Naive thymus-derived CD4-positive, alpha-beta T cell (primary cell): ENCODE data around the gene GFM2. TPM values are rescaled to one million over a fixed set of nuclear protein-coding genes. Genes with fewer than 3 reads are reported as not detected.
"Not testable (repeated sequence)": the region's sequence is repeated elsewhere in the genome, so short reads cannot be mapped to it uniquely, and the experiment has no call there.

Experiments used
- ATAC-seq: fragments of 150-1000 bp; cut with Tn5 transposase; 2 replicates; pipeline ENCODE4 v1.10.0; 2021; ENCODE audit warnings: mild to moderate bottlenecking, moderate library complexity
- CTCF ChIA-PET: fragments of 350-600 bp; sonication (Branson Sonifier 250); formaldehyde crosslinking; loops from one replicate; lab custom pipeline; 2021; ENCODE audit warnings: antibody characterized with exemption; lab: Charles Lee
- POLR2A ChIA-PET: fragments of 350-600 bp; sonication (Branson Sonifier 250); formaldehyde crosslinking; loops from one replicate; lab custom pipeline; 2021; ENCODE audit warnings: antibody characterized with exemption, inconsistent platforms; lab: Charles Lee
- DNase-seq, 9 donors: peaks; one replicate each; pipeline versions ENCODE4 v3.0.0 to v3.0.0-alpha.2; 2020 to 2022; ENCODE audit warnings: mixed read lengths in 1 of 9
- H3K27ac ChIP-seq: one replicate; pipeline ENCODE4 v1.7.0; 2013; ENCODE audit warnings: mild to moderate bottlenecking, low read depth, low read length, moderate library complexity
- H3K27me3 ChIP-seq, 2 donors: one replicate each; pipeline ENCODE4 v1.7.0; 2013; ENCODE audit warnings: low read length in 2 of 2, mild to moderate bottlenecking in 2 of 2, moderate library complexity in 2 of 2; ENCODE audit not compliant: control insufficient read depth in 2 of 2, insufficient read depth in 2 of 2
- H3K36me3 ChIP-seq, 3 experiments: 1 replicate in 2 of 3; 2 replicates in 1 of 3; pipeline ENCODE4 v1.7.0; 2013; ENCODE audit warnings: low read length in 3 of 3, mild to moderate bottlenecking in 3 of 3, moderate library complexity in 1 of 3; ENCODE audit not compliant: insufficient read depth in 3 of 3, control insufficient read depth in 2 of 3
- H3K4me1 ChIP-seq, 2 donors: one replicate each; pipeline ENCODE4 v1.7.0; 2013; ENCODE audit warnings: low read length in 2 of 2, mild to moderate bottlenecking in 2 of 2, moderate library complexity in 1 of 2; ENCODE audit not compliant: control insufficient read depth in 2 of 2, insufficient read depth in 2 of 2
- H3K4me3 ChIP-seq: 2 replicates; pipeline ENCODE4 v1.7.0; 2013; ENCODE audit warnings: mild to moderate bottlenecking, low read length
- H3K9me3 ChIP-seq, 3 experiments: 1 replicate in 2 of 3; 2 replicates in 1 of 3; pipeline ENCODE4 v1.7.0; 2013; ENCODE audit warnings: low read length in 3 of 3; ENCODE audit not compliant: control insufficient read depth in 2 of 3
- H3K27ac Mint-ChIP-seq, 9 donors: one replicate each; pipeline ENCODE4 v1.8.0; 2020 to 2022; ENCODE audit warnings: mixed read lengths in 9 of 9, mild to moderate bottlenecking in 8 of 9, moderate library complexity in 5 of 9, inconsistent platforms in 2 of 9
- H3K27me3 Mint-ChIP-seq, 5 donors: one replicate each; pipeline ENCODE4 v1.8.0; 2021 to 2022; ENCODE audit warnings: mixed read lengths in 5 of 5, mild to moderate bottlenecking in 1 of 5
- H3K36me3 Mint-ChIP-seq, 5 donors: one replicate each; pipeline ENCODE4 v1.8.0; 2020 to 2022; ENCODE audit warnings: mixed read lengths in 5 of 5, mild to moderate bottlenecking in 3 of 5, inconsistent platforms in 1 of 5
- H3K4me1 Mint-ChIP-seq, 7 donors: one replicate each; pipeline ENCODE4 v1.8.0; 2020 to 2022; ENCODE audit warnings: mixed read lengths in 7 of 7, mild to moderate bottlenecking in 3 of 7, inconsistent platforms in 1 of 7
- H3K4me3 Mint-ChIP-seq, 10 donors: one replicate each; pipeline ENCODE4 v1.8.0; 2020 to 2022; ENCODE audit warnings: mild to moderate bottlenecking in 10 of 10, mixed read lengths in 10 of 10, moderate library complexity in 6 of 10, inconsistent platforms in 2 of 10
- H3K9me3 Mint-ChIP-seq, 11 donors: one replicate each; pipeline ENCODE4 v1.8.0; 2020 to 2022; ENCODE audit warnings: mixed read lengths in 11 of 11, mild to moderate bottlenecking in 4 of 11, inconsistent platforms in 1 of 11, moderate library complexity in 1 of 11
- intact Hi-C, 2 donors: fragments of 100-400 bp; cut with micrococcal nuclease; formaldehyde crosslinking; loops; one replicate each; pipeline ENCODE4 v1.15.1; 2023
- polyA plus RNA-seq, 2 donors: library from polyadenylated mRNA; unstranded; fragments of 300-500 nt; fragmentation: Illumina TruSeq; gene quantifications; one replicate each; pipeline ENCODE4 v1.2.3, GENCODE V29; 2021
- total RNA-seq, 6 experiments: library from RNA in 5 of 6; stranded (reverse) in 5 of 6; gene quantifications; 1 replicate in 5 of 6; 2 replicates in 1 of 6; pipeline ENCODE4 v1.2.3 and lab custom pipeline; 2021 to 2026

The GFM2 gene
- total and polyA plus RNA-seq, 7 experiments from 2014 or later: 8.6 to 30.2 (median 19.5) TPM

GRCh38 chr5:74678123-74678522, 88.8 kb downstream of the GFM2 start:
- intact Hi-C loops, H3K4me1 ChIP-seq, CTCF ChIA-PET, H3K4me3 ChIP-seq, H3K27me3 ChIP-seq, H3K36me3 ChIP-seq, DNase-seq, ATAC-seq, H3K9me3 ChIP-seq, H3K27ac Mint-ChIP-seq, H3K36me3 Mint-ChIP-seq, H3K27ac ChIP-seq, H3K4me3 Mint-ChIP-seq, H3K4me1 Mint-ChIP-seq, POLR2A ChIA-PET, H3K9me3 Mint-ChIP-seq: not testable (repeated sequence)
- peaks cover 0 to 47% (median 5%) of the 10 kb centered on the region in 5 donors for H3K27me3 Mint-ChIP-seq

- H3K9me3 ChIP-seq, H3K27me3 ChIP-seq, H3K9me3 Mint-ChIP-seq, intact Hi-C loops, H3K36me3 Mint-ChIP-seq, H3K36me3 ChIP-seq, H3K4me3 ChIP-seq, ATAC-seq, POLR2A ChIA-PET, H3K4me3 Mint-ChIP-seq, H3K4me1 ChIP-seq, H3K27ac Mint-ChIP-seq, DNase-seq, H3K4me1 Mint-ChIP-seq, CTCF ChIA-PET, H3K27ac ChIP-seq: not testable (repeated sequence)
- H3K27me3 Mint-ChIP-seq: peaks cover 9 to 42% (median 14%) of the 10 kb centered on the region in 5 donors
Observed at GRCh38 chr5:74676466-74676865, 90.5 kb downstream of the GFM2 start.

- Mint-ChIP-seq H3K36me3 (peaks cover 0 to 7% (median 0%) of the 10 kb centered on the region in 5 donors), H3K9me3 (peaks cover 0 to 9% (median 0%) of the 10 kb centered on the region in 11 donors), H3K4me3 (no peak overlapping the region), H3K4me1 (peaks cover 0 to 2% (median 0%) of the 10 kb centered on the region in 7 donors), H3K27me3 (peaks cover 9 to 31% (median 15%) of the 10 kb centered on the region in 5 donors), H3K27ac (no peak overlapping the region)
- Histone ChIP-seq H3K27me3 (no peaks in the 10 kb centered on the region), H3K4me3 (no peak overlapping the region), H3K4me1 (no peaks in the 10 kb centered on the region), H3K27ac (no peak overlapping the region), H3K9me3 (no peaks in the 10 kb centered on the region), H3K36me3 (no peaks in the 10 kb centered on the region)
- POLR2A ChIA-PET: no interaction called here
- no peak for ATAC-seq
- CTCF ChIA-PET: interaction anchor here (0.9 kb wide), 1 partner anchor 67 kb away, joined by 3 read pairs; no protein-coding TSS in a partner anchor
- peak in 5 of 9 donors; percentile 8 to 30 (median 21) for DNase-seq
- intact Hi-C loops: loop anchor here (1.0 to 5.0 kb wide), 5 partner anchors 229 to 1584 kb away; no protein-coding TSS in a partner anchor
Observed at GRCh38 chr5:74673011-74673790, 93.7 kb downstream of the GFM2 start.

- Histone ChIP-seq H3K4me1 (no peaks in the 10 kb centered on the region), H3K27ac (no peak overlapping the region), H3K9me3 (no peaks in the 10 kb centered on the region), H3K36me3 (no peaks in the 10 kb centered on the region), H3K4me3 (no peak overlapping the region), H3K27me3 (no peaks in the 10 kb centered on the region)
- peaks cover 0 to 9% (median 0%) of the 10 kb centered on the region in 11 donors for H3K9me3 Mint-ChIP-seq
- H3K27ac Mint-ChIP-seq: no peak overlapping the region
- H3K36me3 Mint-ChIP-seq: peaks cover 0 to 7% (median 0%) of the 10 kb centered on the region in 5 donors
- peaks cover 0 to 2% (median 0%) of the 10 kb centered on the region in 7 donors for H3K4me1 Mint-ChIP-seq
- DNase-seq (no peak), ATAC-seq (no peak)
- intact Hi-C loops: loop anchor here (2.0 to 5.0 kb wide), 3 partner anchors 230 to 1584 kb away; no protein-coding TSS in a partner anchor
- H3K4me3 Mint-ChIP-seq: no peak overlapping the region
- ChIA-PET CTCF (no interaction called here), POLR2A (no interaction called here)
- peaks cover 9 to 32% (median 15%) of the 10 kb centered on the region in 5 donors for H3K27me3 Mint-ChIP-seq
Observed at GRCh38 chr5:74672215-74672877, 94.6 kb downstream of the GFM2 start.

Other genes starting within 250 kb of the GFM2 start
- 10 to 100 TPM in 2 of 5 experiments, 1 to 10 TPM in 3; 1.3 to 18.1 (median 1.6) TPM for gene ENC1, start 126.4 kb downstream of the GFM2 start, total RNA-seq
- gene ENC1, start 126.4 kb downstream of the GFM2 start, polyA plus RNA-seq: 1 to 10 TPM in 1 of 2 donors, under 1 TPM in 1; 0.77 to 3.3 TPM
- 10 to 100 TPM; 37.7 to 88.9 (median 64.2) TPM for gene HEXB, start 81.9 kb downstream of the GFM2 start, total RNA-seq
- gene HEXB, start 81.9 kb downstream of the GFM2 start, polyA plus RNA-seq: 10 to 100 TPM; 94.2 to 95.8 TPM
- gene NSA2, start 132 bp upstream of the GFM2 start, total RNA-seq: 100 to 1,000 TPM in 3 of 5 experiments, 10 to 100 TPM in 2; 70.9 to 153 (median 126) TPM
- gene NSA2, start 132 bp upstream of the GFM2 start, polyA plus RNA-seq: 10 to 100 TPM; 49.4 to 97.9 TPM
- 10 to 100 TPM in 4 of 5 experiments, 1 to 10 TPM in 1; 2.3 to 22.4 (median 15.6) TPM for gene FAM169A, start 99.3 kb upstream of the GFM2 start, total RNA-seq
- 10 to 100 TPM in 1 of 2 donors, 1 to 10 TPM in 1; 4.7 to 11.3 TPM for gene FAM169A, start 99.3 kb upstream of the GFM2 start, polyA plus RNA-seq